ENCODE results near the gene CD47. TPM values are rescaled to one million over a fixed set of nuclear protein-coding genes. Genes with fewer than 3 reads are reported as not detected.

CD47 gene
- polyA plus RNA-seq (2012; ENCODE audit: insufficient read length, low read depth) = 4.7 TPM

DNA sequence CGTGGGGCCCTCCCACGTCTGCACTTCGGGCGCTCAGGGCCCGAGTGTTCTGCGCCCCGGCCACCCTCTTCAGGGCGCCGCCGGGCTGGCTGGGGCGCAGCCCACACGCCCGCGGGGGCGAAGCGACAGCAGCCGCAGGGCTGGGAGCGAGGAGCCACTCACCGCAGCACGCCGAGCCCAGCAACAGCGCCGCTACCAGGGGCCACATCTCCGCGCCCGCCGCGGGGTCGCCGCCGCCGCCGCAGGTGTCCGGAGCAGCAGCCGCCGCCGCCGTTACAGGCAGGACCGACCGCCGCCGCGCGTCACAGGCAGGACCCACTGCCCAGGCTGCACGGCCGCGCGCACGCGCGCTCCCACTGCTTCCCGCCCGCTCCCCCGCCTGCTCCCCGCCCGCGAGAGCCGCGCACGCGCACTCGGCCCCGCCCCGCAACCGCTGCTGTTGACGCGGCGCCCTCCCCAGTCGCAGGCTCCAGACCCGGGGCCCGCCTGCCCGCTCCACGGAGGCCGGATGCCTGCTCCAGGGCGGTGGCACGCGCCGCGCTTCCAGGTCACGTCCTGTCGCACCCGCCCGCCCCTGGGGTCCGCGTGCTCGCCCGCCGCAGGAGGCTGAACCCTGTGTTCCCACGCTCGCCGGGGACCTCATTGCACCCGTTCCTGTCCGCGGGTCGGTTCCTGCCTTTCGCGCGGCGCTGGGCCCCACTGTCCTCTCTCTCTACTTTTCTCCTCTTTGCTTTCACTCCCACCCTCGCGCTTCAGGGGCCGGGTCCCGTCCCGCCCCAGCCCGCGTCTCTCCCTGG, at the start of gene CD47:
Gene CD47, minus strand, starts transcription at position 331 of the 797 bp plus-strand sequence. Its CDS starts 123 bp downstream, at position 208.
- TF ChIP-seq, protein P1, sequence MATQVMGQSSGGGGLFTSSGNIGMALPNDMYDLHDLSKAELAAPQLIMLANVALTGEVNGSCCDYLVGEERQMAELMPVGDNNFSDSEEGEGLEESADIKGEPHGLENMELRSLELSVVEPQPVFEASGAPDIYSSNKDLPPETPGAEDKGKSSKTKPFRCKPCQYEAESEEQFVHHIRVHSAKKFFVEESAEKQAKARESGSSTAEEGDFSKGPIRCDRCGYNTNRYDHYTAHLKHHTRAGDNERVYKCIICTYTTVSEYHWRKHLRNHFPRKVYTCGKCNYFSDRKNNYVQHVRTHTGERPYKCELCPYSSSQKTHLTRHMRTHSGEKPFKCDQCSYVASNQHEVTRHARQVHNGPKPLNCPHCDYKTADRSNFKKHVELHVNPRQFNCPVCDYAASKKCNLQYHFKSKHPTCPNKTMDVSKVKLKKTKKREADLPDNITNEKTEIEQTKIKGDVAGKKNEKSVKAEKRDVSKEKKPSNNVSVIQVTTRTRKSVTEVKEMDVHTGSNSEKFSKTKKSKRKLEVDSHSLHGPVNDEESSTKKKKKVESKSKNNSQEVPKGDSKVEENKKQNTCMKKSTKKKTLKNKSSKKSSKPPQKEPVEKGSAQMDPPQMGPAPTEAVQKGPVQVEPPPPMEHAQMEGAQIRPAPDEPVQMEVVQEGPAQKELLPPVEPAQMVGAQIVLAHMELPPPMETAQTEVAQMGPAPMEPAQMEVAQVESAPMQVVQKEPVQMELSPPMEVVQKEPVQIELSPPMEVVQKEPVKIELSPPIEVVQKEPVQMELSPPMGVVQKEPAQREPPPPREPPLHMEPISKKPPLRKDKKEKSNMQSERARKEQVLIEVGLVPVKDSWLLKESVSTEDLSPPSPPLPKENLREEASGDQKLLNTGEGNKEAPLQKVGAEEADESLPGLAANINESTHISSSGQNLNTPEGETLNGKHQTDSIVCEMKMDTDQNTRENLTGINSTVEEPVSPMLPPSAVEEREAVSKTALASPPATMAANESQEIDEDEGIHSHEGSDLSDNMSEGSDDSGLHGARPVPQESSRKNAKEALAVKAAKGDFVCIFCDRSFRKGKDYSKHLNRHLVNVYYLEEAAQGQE (IDR thresholded peaks at IDR 0.05; ENCODE audit: insufficient read depth in 1 of 2, low read depth in 2 of 2, low read length in 2 of 2) = no peak
- TF ChIP-seq SIN3A (IDR thresholded peaks at IDR 0.05; ENCODE audit: borderline replicate concordance, insufficient read depth, low read length) = no peak

DNA sequence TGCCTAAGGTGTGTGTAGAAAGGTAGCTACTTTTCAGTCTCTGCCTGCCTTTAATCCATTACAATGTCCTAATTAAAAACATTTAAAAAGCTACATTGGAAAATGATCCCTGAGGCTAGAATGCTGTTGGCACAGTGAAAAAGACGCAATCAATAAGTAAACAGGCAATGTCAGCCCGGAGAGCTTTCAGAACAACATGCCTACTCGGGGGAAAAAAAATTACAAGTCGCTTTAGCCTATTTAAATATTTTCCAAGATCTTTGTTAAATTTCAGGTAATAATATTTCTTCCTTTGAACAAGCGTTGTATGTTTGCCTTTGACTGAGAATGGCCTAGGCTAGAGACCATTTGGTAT, 46.6 kb upstream of the CD47 start:
- TF ChIP-seq SIN3A (IDR thresholded peaks at IDR 0.05; ENCODE audit: borderline replicate concordance, insufficient read depth, low read length) (no peak), POLR2AphosphoS5 (IDR thresholded peaks at IDR 0.05; ENCODE audit: low read depth, low read length) (no peak), FOXP2 (optimal IDR thresholded peaks at IDR 0.05; ENCODE audit: borderline replicate concordance, extremely low read depth, extremely low read length, insufficient read depth) (no peak), TAF1 (IDR thresholded peaks at IDR 0.05; ENCODE audit: borderline replicate concordance, insufficient read depth, low read length) (no peak)
- TF ChIP-seq, protein P1 (IDR thresholded peaks at IDR 0.05; ENCODE audit: insufficient read depth in 1 of 2, low read depth in 2 of 2, low read length in 2 of 2) = no peak

DNA sequence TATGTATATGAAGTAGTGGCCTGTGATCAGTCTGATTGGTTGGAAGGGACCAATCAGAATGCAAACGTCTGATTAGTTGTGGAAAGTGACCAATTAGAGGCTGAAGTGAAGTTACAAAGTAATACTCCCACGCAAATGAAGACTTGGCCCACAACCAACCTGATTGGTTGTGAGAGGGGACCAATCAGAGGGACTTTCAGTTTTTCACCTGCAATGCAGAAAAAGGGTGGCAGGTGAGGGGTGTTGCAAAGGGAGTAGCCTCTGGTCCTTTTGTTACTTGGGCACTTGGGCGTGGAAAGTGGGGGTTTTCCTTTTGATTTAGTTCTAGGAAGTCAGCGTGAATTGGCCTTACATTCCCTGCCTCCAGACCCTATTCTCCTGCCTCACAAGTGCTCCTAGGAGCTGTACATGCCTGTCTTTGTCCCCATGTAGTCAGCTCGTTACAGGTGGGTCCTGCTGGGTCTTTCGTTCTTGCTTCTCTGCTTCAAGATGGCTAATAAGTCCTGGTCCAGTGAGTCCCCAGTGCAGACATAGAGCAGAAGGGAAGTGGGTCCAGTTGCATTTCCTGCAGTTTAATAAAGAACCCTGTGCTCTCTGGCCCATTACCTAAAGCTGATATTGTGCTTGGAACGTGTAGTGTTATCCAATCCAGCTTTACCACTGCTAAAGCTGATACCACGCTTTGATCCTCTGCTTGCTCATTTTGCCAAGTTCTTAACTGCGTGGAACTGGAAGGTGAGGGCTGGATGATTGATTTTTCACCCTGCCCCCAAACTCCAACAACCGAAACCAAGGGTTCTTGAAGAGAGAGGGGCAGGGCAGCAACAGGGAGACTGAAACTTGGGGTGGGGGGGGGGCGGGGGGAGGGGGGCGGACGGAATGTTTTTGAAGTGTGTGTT, 46.0 kb upstream of the CD47 start:
- TF ChIP-seq POLR2AphosphoS5 (IDR thresholded peaks at IDR 0.05; ENCODE audit: low read depth, low read length) (no peak), TAF1 (IDR thresholded peaks at IDR 0.05; ENCODE audit: borderline replicate concordance, insufficient read depth, low read length) (no peak), SIN3A (IDR thresholded peaks at IDR 0.05; ENCODE audit: borderline replicate concordance, insufficient read depth, low read length) (no peak), FOXP2 (optimal IDR thresholded peaks at IDR 0.05; ENCODE audit: borderline replicate concordance, extremely low read depth, extremely low read length, insufficient read depth) (no peak)
- TF ChIP-seq, protein P1 (IDR thresholded peaks at IDR 0.05; ENCODE audit: insufficient read depth in 1 of 2, low read depth in 2 of 2, low read length in 2 of 2) = no peak

GRCh38 chr3:108134555-108134880, 43.7 kb upstream of the CD47 start:
- TF ChIP-seq, protein P1 (IDR thresholded peaks at IDR 0.05; ENCODE audit: insufficient read depth in 1 of 2, low read depth in 2 of 2, low read length in 2 of 2) = no peak
- TF ChIP-seq FOXP2 (optimal IDR thresholded peaks at IDR 0.05; ENCODE audit: borderline replicate concordance, extremely low read depth, extremely low read length, insufficient read depth) (no peak), POLR2AphosphoS5 (IDR thresholded peaks at IDR 0.05; ENCODE audit: low read depth, low read length) (no peak), SIN3A (IDR thresholded peaks at IDR 0.05; ENCODE audit: borderline replicate concordance, insufficient read depth, low read length) (no peak), TAF1 (IDR thresholded peaks at IDR 0.05; ENCODE audit: borderline replicate concordance, insufficient read depth, low read length) (no peak)
